ENCODE data around the gene B3GALT5.

The B3GALT5 gene

DNA sequence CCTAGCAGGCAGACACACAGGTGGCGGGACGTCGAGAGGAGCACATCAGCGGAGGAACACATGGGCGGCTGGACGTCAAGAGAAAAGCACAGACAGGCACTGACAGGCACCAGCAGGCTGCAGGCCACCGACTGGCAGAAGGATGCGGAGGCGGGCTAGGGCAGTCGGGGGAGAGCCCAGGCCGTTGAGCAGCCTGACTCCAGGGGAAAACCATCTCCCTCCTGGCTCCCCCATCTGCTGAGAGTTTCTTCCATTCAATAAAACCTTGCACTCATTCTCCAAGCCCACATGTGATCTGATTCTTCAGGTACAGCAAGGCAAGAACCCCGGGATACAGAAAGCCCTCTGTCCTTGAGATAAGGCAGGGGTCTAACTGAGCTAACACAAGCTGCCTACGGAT lies 25.5 kb downstream of the B3GALT5 start:
- no peak overlapping the region for H3K4me3 ChIP-seq (ENCODE audit: low read length)
- DNase-seq (ENCODE audit: low read depth, low spot score) = no peak

DNA sequence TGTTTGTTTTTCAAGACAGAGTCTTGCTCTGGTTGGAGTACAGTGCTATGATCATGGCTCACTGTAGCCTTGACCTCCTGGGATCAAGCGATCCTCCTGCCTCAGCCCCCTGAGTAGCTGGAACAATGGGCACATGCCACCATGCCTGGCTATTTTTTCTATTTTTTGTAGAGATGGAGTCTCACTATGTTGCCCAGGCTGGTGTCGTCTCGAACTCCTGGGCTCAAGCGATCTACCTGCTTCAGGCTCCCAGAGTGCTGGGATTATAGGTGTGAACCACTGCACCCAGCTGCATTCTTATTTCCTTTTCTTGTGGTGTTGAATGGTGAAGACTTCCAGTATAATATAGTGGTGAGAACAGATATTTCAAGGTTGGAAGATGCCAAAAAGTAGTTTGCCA lies 28.0 kb downstream of the B3GALT5 start:
- H3K4me3 ChIP-seq (ENCODE audit: low read length) = no peak overlapping the region
- DNase-seq (ENCODE audit: low read depth, low spot score) = no peak

GRCh38 chr21:39641827-39642450 lies 29.2 kb downstream of the B3GALT5 start:
- no peak for DNase-seq (ENCODE audit: low read depth, low spot score)
- no peak overlapping the region for H3K4me3 ChIP-seq (ENCODE audit: low read length)

- H3K4me3 ChIP-seq (ENCODE audit: low read length) = no peak overlapping the region
- DNase-seq (ENCODE audit: low read depth, low spot score) = no peak
These were observed 31.4 kb downstream of the B3GALT5 start for GRCh38 chr21:39644062-39644560.

DNA sequence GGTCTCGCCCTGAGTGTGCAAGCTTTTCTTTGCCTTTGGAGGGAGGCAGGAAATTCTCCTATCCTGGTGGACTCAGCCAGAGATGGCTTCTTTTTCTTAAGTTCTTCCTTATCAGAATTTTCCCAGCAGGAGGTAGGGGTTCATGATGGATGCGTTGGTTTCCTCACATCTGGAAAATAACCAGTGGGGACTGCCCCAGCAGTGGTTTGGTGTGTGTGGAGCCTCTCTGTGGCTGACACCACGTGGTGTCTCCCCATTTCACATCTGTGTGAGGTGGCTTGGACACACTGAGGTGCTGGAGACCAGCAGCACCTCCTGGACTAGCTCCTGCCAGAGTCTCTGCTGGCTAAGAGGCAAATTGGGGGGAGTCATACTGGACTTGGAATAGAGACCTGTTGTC lies 32.6 kb downstream of the B3GALT5 start:
- no peak for DNase-seq (ENCODE audit: low read depth, low spot score)
- no peak overlapping the region for H3K4me3 ChIP-seq (ENCODE audit: low read length)

GRCh38 chr21:39647476-39647875 lies 34.7 kb downstream of the B3GALT5 start:
- no peak overlapping the region for H3K4me3 ChIP-seq (ENCODE audit: low read length)
- no peak for DNase-seq (ENCODE audit: low read depth, low spot score)

DNA sequence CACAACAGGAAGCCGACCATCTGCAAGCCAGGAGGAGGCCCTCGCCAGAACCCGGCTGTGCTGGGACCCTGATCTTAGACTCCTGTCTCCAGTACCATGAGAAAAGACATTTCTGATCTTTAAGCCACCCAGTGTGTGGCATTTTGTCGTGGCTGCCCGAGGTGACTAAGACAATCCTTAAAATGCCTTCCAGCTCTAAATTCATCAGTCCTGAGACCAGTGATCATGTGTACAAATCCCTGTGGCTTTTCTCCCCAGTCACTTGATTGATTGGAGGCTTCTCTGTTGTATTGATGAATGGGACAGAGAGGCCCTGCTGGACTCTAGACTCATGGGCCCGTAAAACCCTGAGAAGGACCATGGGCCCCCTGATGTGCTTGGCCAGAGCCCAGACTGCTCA lies 36.1 kb downstream of the B3GALT5 start:
- no peak for DNase-seq (ENCODE audit: low read depth, low spot score)
- H3K4me3 ChIP-seq (ENCODE audit: low read length) = no peak overlapping the region

DNA sequence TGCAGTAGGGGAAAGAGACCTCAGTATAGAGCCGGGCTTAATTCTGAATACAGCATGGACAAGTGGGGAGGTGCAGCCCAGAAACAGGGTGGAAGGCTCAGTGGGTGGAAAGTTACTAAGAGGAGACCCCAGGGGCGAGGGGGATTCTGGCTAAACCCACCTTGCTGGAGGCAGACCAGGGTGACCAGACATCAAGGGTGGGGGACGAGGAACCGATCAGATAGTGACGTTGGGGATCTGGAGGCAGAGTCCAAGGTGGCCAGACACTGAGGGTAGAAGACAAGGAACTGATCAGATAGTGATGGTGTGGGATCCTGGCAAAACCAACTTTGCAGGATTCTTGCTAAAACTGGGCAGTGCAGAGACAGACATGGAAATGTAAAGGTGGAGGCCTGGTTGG lies 36.8 kb downstream of the B3GALT5 start:
- no peak for DNase-seq (ENCODE audit: low read depth, low spot score)
- no peak overlapping the region for H3K4me3 ChIP-seq (ENCODE audit: low read length)

DNA sequence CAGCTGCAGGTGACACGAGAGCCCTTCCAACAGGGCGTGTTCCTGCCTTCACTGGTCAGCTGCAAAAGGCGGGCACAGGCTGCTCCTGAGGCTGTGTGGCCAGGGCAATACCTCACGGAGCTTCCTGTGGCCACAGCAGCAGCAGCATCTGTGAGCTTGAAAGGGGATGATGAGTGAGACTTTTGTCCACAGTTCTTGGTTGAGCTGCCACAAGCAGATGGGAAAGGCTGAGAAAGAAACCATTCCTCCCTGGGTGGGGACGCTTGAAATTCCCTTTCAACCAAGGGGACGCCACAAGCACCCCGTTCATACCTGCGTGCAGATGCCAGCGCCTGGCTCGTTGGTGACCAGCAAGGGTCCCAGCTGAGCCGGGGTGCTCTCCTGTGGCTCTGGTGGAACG lies 37.6 kb downstream of the B3GALT5 start:
- no peak overlapping the region for H3K4me3 ChIP-seq (ENCODE audit: low read length)
- DNase-seq (ENCODE audit: low read depth, low spot score) = no peak

GRCh38 chr21:39650801-39651200 lies 38.1 kb downstream of the B3GALT5 start:
- no peak overlapping the region for H3K4me3 ChIP-seq (ENCODE audit: low read length)
- DNase-seq (ENCODE audit: low read depth, low spot score) = no peak

DNA sequence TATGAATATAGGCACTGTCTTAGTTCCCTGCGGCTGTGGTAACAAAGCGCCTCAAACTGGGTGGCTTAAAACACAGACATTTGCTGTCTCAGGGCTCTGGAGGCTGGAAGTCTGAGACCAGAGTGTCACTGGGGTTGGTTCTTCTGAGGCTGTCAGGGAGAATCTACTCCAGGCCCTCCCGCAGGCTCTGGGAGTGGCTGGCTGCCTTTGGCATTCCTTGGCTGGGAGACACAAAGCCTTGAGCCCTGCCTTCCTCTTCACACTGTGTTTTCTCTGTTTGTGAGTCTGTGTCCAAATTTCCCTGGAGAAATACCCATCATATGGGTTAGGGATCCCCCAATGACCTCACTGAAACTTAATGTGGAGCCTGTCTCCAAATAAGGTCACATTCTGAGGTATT lies 38.5 kb downstream of the B3GALT5 start:
- DNase-seq (ENCODE audit: low read depth, low spot score) = no peak

GRCh38 chr21:39654951-39655350 lies 42.2 kb downstream of the B3GALT5 start:
- no peak overlapping the region for H3K4me3 ChIP-seq (ENCODE audit: low read length)
- DNase-seq (ENCODE audit: low read depth, low spot score) = no peak

More for the DNA sequence above, 38.5 kb downstream of the B3GALT5 start:
- H3K4me3 ChIP-seq (ENCODE audit: low read length) = no peak overlapping the region

DNA sequence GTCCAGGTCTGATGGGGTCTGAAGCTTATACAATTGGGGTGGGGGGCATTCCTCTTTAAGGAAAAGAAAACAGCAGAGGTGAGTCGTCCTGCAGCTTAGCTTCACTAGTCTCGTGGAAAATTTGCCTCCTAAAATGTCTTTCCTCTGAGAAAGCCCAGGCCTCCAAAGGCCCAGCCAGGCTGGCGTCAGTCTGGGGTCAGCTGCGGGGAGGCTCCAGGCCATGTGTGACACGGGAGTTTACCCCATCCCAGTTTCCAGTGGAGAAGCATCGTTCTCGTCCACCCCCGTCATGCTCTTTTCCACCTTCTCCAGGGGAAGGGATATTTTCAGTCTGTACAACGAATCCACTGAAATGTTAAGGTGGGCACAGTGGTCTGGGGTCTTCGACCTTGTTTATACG lies 42.8 kb downstream of the B3GALT5 start:
- DNase-seq (ENCODE audit: low read depth, low spot score) = no peak

GRCh38 chr21:39656209-39656608 lies 43.5 kb downstream of the B3GALT5 start:
- no peak for DNase-seq (ENCODE audit: low read depth, low spot score)
- no peak overlapping the region for H3K4me3 ChIP-seq (ENCODE audit: low read length)

More for the DNA sequence above, 42.8 kb downstream of the B3GALT5 start:
- H3K4me3 ChIP-seq (ENCODE audit: low read length) = no peak overlapping the region

DNA sequence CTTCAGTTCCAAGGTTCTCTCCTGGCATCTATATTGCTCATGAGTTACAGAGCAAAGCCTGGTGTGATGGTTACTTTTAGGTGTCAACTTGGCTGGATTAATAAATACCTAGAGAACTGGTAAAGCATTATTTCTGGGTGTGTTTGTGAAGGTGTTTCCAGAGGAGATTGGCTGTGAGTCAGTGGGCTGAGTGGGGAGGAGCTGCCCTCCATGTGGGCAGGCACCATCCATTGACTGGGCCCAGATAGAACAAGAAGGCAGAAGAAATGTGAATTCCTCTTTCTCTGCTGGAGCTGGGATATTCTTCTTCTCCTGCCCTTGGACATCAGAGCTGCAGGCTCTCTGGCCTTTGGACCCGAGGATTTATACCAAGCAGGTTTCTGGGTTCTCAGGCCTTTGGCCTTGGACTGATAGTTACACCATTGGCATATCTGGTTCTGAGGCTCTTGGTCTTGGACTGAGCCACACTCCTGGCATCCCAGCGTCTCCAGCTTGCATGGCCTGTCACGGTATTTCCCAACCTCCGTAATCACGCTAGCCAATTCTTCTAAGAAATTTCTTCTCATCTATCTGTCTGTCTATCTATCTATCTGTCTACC lies 44.5 kb downstream of the B3GALT5 start:
- DNase-seq (ENCODE audit: low read depth, low spot score) = no peak
- no peak overlapping the region for H3K4me3 ChIP-seq (ENCODE audit: low read length)

- no peak for DNase-seq (ENCODE audit: low read depth, low spot score)
- no peak overlapping the region for H3K4me3 ChIP-seq (ENCODE audit: low read length)
These were observed 45.3 kb downstream of the B3GALT5 start for GRCh38 chr21:39658066-39658465.

DNA sequence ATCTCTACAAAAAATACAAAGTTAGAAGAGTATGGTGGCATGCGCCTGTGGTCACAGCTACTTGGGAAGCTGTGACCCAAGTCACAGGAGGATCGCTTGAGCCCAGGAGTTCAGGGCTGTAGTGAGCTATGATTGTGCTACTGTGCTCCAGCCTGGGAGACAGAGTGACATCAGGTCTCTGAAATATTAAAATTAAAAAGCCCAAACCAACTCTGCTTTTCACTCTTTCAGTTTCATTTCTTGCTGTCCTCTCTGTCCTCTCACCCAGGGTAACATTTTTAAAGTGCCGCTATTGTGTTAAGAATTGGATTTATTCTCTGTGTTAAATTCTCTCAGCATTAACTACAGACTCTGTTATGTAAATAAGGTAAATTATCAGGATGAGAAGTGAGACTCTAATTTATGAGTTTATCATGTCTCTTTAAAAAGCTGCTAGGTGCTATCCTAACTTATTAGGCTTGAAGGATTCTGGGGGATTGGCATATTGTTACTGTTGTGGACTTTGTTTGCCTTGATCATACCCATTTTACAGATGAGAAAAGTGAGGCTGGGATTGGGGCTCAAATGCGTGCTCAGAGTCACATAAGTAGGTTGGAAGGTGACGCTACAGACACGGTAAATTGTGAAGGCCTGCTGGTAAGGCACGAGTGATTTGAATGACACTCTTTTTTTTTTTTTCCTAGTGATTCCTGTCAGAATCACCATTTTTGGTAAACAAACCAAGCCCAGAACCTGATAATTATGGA lies 46.5 kb downstream of the B3GALT5 start:
- no peak for DNase-seq (ENCODE audit: low read depth, low spot score)
- no peak overlapping the region for H3K4me3 ChIP-seq (ENCODE audit: low read length)

DNA sequence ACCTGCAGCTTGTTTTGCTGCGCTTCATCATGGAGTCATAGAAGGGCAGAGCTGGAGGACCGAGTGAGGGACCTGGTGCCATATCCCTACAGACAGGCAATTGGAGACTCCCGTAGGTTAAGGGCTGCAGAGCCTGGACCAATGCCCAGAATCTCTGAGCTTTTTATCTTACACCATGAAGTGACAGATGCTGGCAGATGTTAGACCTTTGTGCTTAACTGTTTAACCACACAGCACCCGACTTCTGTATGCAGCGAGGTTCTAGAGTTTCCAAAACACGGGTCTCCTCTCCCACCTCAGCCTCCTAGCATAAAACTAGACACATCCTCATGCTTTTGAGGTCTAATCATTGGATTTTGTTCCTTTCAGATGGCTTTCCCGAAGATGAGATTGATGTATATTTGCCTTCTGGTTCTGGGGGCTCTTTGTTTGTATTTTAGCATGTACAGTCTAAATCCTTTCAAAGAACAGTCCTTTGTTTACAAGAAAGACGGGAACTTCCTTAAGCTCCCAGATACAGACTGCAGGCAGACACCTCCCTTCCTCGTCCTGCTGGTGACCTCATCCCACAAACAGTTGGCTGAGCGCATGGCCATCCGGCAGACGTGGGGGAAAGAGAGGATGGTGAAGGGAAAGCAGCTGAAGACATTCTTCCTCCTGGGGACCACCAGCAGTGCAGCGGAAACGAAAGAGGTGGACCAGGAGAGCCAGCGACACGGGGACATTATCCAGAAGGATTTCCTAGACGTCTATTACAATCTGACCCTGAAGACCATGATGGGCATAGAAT lies 47.6 kb downstream of the B3GALT5 start:
- H3K4me3 ChIP-seq (ENCODE audit: low read length) = no peak overlapping the region
- no peak for DNase-seq (ENCODE audit: low read depth, low spot score)

DNA sequence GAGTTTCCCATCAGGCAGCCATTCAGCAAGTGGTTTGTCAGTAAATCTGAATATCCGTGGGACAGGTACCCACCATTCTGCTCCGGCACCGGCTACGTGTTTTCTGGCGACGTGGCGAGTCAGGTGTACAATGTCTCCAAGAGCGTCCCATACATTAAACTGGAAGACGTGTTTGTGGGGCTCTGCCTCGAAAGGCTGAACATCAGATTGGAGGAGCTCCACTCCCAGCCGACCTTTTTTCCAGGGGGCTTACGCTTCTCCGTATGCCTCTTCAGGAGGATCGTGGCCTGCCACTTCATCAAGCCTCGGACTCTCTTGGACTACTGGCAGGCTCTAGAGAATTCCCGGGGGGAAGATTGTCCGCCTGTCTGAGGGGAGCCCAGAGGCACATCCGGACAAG lies 48.4 kb downstream of the B3GALT5 start:
- DNase-seq (ENCODE audit: low read depth, low spot score) = no peak
- H3K4me3 ChIP-seq (ENCODE audit: low read length) = no peak overlapping the region

DNA sequence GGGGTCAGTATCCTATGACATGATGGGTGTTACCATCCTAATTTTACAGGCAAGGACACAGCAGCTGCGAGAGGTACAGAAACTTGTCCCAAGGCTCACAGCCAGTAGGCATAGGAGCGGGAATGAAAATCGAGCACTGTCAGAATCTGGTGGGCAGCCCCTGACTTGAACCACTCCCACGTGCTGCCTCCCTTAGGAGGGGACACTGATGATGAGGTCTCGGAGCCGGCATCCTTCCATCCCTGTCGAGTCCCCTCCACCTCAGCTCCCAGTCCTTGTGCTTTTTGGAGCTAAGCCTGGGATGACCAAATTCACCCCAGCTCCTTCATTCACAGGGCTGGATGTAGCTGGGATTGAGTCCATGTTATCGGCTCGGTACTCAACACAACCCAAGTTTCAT lies 49.0 kb downstream of the B3GALT5 start:
- no peak for DNase-seq (ENCODE audit: low read depth, low spot score)
- H3K4me3 ChIP-seq (ENCODE audit: low read length) = no peak overlapping the region

All from Jurkat, Clone E6-1 (cell line).